Nucleus accumbens (tissue), 56 donors: Measurements from ENCODE around the gene ZDHHC19.

Experiments used
- DNase-seq, 56 donors: peaks; one replicate each; lab custom pipeline; 2025; lab: John Stamatoyannopoulos, UW

Gene ZDHHC19

DNA sequence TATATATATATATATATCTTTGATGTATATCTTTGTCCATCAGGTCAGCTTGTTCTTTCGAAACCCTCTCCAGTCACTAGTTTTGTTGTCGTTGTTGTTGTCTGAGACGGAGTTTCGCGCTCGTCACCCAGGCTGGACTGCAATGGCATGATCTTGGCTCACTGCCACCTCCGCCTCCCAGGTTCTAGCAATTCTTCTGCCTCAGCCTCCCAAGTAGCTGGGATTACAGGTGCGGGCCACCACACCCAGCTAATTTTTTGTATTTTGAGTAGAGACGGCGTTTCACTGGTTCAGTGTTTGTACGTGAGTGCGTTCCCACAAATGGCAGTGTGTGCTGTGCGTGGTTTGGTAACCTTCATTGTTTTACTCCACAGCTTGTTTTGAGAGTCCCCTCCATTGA lies 51.7 kb downstream of the ZDHHC19 start:
- no peak for DNase-seq

DNA sequence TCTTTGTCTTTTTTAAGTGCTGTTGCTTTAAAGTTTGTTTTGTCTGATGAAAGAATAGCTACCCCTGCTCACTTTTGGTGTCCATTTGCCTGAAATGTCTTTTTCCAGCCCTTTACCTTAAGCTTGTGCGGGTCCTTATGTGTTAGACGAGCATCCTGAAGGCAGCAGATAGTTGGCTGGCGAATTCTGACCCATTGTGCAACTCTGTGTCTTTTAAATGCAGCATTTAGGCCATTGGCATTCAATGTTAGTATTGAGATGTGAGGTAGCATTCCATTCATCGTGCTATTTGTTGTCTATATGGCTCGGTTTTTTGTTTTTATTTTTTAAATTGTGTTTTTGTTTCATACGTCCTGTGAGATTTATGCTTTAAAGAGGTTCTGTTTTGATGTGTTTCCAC lies 55.0 kb downstream of the ZDHHC19 start:
- no peak for DNase-seq

DNA sequence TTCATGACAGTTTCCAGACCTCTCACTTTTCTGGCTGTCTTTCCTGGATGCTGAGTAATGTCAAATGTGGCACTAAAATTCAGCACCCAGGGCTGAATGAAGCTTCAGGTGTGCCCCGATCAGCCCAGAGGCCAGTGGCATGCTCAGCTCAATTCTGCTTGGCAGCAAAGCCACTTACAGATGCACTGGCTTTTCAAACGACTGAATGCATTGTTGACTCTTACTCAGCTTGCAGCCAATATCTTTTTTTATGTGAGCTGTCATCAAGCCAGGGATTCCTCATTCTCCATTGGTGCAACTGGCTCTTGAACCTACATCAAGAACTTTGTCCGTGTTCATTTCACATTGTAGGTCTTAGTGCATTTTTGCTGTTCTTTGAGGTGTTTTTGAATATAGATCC lies 60.7 kb downstream of the ZDHHC19 start:
- DNase-seq = no peak

DNA sequence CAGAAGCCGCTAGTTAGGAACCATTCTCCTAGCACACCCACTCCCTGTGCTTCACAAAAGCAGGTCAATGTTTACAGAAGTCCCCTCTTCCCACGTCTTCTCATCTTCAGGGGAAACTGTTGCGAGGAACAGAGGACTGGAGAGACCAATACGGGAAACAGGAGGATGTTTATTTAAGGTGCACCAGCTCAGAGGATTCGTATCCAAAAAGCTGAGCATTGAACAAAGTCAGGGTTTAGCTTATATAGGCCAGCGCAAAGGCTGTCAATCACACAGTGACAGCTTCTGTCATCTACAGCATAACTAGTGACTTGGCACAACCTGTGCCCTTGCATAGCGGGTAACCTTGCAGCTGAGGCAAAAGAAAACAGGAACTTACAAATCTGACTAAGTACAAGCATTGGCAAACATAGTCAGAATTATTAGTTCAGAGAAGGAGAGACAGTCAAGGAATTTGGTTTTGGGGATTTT lies 61.3 kb downstream of the ZDHHC19 start:
- DNase-seq = no peak

DNA sequence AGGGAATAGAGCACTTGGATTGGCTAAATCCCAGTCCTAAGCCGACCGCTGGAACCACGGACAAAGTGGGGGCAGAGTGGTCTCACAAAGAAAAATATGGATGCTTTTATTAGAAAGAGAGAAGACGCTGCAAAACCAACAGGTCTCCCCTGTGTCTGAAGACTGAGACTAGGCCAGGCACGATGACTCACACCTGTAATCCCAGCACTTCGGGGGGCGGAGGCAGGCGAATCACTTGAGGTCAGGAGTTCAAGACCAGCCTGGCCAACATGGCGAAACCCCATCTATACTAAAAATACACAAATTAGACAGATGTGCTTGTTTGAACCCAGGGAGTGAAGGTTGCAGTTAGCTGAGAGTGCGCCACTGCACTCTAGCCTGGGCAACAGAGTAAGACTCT lies 61.8 kb downstream of the ZDHHC19 start:
- no peak for DNase-seq
